Activated CD4-positive, CD25-positive, alpha-beta regulatory T cell (primary cell): ENCODE results near the gene CAPZB.

Experiments
- DNase-seq, 4 experiments: peaks; one replicate each; lab custom pipeline; 2025; lab: John Stamatoyannopoulos, UW

The CAPZB gene

DNA sequence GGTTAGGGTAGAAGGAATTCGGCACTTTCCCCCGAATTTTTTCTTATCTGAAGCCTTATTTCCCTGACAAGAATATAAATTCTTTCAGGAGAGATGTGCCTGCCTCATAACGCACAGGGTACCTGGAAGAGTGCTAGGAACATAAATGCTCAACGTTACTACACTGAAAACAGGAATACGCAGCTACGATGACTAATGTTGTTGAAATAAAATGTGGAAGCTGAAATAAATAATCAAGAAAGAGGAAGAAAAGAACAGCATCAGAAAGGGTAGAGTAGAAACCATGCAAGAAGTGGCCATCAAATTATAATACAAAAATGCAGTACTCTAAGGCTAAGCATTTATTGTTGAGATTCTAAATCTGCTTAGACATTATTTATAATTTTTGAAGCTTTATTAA, 139.3 kb downstream of the CAPZB start:
- DNase-seq: no peak

DNA sequence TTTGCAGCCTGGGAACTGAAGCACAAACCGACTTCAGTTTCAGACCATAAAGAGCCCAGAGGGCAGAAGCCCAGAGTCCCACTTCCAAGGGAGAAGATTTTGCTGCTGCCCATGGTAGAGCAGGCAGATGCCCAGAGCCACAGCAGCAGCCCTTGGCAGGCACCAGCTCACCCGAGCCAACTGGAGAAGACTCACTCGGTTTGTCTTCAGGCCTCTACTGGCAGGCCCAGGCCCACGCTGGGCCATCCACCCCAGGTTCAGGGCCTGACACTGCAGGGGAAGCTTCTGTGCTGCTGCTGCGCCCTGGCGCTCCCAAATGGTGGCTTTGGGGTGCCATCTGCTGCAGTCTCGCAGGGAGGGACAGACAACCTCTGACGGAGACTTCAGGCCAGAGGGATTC, 139.9 kb downstream of the CAPZB start:
- no peak for DNase-seq

DNA sequence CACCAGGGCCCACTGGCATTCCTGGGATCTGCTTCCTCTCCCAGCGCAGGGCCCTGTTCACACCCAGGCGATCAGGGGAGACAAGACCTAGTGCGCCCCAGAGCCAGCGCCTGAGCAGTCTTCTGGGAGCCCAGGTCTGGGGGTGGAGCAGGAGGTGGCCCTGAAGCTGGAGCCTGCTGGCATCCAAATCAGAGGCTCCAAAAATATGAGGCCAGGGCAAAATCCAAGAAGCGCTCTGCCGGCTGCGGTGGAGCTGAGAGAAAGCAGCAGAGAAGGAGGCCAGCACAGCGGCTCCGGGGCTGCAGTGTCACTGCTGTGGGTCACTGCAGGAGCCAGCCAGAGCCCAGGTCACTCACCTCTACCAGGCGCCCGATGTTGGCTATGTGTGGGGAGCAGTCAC, 140.5 kb downstream of the CAPZB start:
- DNase-seq: no peak

DNA sequence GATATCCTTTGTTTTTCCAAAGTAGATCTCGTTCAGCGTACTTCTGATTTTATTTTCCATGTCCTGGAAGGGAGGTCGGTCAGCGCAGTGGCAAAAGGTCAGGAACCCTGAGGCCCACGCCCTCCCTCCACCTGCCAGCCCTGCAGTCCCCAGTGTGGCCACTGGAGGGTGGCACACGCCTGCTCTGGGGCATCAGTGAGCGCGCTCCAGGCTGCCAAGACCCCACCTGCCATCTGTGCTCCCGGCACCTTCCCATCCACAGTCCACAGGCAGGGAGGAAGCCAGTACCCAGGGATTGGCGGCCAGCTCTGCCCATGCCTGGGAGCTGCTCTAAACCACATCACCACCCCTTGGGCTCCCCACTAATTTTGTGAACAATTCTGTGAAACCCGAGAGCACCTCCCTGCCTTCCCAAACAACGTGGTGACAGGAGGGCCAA, 140.9 kb downstream of the CAPZB start:
- peak in 3 of 4 experiments; percentile 9 to 11 (median 11) for DNase-seq

DNA sequence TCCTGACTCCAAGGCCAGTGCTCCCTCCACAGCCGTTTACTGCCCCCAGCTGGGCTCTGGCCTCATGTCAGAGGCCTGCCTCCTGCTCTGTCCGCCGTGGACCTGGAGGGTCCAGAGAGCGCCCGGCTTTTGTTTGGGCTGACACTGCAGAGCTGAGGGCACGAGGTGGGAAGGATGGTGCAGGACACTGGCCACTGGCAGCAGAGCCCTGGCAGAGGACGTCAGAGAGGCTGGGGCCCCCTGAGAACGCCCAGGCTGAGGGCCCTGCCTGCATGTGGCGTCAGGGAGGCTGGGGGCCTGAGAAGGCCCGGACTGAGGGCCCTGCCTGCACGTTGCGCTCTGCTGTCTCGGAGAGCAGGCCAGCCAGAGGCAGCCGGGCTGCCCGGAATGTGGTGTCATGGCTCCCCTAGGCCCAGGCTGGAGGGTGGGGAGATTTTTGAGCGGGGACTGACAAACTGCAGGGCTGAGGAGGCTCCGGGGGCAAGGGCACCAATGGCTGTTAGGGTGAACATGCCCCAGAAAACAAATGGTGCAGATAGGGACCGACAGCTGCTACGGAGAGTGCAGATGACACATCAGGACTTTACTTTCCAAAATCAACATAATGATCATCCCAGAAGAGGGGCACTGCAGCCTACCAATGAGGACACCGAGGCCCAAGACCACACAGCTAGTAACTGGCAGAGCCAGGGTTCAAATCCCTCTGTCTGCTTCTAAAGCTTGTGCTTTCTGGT, 141.6 kb downstream of the CAPZB start:
- no peak for DNase-seq

DNA sequence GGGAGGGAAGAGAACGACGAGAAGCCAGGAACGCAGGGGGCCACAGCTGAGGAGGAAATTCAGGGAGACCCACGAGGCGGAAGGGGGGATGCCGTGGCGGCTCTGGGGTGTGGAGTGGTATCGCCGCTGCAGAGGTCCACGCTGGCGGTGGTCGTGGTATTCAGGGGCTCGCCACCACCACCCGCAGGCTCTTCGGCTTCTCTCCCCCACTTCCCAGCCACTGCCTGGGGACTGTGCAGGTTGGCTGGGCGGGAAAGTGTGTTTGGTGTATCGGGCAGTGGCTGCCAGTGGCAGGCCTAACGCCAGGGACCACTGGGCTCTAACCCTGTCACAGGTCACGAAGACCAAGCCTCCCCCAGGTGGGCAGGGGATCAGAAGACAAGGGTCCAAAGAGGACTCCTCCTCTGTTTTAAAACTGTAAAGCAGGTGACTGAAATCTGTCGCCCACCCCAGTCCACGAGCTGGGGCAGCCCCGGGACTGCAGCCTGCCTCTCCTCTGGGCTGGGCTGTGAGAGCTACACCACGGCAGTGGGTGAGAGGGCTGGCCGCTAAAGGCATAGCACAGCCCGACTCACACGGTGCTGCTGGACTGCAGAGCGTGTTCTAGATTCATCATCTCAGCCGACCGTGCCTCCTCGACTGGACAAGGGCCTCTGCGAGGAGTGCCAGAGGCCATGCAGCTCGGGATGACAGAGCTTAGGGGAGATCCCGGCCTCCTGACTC, 142.3 kb downstream of the CAPZB start:
- DNase-seq: no peak

DNA sequence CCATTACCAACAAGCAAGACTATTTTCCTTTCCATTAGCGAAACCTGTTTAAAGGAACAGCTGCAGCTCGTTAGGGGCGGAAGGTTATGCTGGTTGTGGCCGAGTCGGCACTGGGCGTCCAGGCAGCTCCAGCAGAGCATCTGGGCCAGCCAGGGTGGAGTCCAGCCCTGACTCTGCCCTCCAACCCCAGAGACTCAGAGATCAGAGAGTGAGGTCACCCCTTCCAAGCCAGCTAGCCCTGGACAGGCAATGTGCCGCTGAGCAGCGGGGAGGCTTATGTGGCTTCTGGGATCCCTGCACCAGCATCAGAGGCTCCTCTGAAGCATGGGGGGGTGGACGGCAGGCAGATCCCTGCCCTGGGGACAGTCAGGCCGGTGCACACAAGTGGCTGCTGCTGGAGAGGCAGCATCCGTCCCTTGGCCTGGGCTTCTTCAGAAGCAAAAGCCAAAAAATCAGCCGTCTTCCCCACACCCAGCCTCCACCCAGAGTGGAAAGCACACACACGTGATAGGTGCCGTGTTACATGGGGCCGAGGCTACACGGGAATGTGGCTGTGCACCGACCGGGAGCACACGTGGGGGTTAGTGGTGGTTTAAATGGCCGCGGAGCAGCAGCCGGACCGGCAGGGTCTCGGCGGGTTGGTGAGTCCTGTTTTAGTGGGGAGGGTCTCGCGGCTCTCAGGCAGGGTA, 143.1 kb downstream of the CAPZB start:
- DNase-seq: no peak

DNA sequence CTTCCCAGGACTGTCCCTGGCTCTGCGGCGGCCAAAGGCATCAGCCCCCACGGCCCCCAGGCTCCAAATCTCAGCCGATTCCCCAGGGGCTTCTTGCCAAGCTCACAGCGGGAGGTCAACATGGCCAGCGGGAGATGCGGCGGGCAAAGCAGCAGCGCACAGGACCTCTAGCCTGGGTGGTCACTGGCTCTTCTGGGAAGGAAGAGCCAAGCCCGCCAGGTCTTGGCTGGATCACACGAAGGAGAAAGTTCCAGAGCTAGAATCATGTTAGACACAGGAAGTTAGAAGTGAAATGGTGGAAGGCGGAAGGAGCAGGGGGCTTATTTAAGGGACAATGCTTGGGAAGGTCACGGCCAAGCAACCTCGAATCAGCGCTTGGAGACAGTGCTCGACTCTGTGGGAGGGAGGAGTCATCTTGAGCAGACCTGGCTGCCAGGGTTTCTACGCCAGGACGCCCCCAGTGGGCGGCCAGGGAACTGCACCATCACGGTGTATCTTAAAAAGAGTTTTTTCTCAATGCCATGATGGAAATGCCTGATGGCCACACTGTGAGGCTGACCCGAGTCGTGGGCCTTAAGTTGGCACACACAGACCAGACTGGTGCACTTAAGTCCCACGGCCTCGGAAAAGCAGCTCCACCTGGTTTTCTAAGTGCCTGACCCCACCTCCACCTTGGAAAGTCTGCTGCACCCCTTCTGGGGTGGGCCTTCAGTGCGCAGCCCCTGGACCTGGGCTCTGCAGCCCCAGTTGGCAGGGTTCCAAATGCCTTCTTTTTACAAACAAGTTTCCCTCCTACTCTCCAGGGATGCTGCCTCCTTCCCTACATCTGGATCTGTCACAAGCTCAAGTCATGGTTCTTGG, 143.9 kb downstream of the CAPZB start:
- DNase-seq: peak; percentile 41 to 64 (median 53)

DNA sequence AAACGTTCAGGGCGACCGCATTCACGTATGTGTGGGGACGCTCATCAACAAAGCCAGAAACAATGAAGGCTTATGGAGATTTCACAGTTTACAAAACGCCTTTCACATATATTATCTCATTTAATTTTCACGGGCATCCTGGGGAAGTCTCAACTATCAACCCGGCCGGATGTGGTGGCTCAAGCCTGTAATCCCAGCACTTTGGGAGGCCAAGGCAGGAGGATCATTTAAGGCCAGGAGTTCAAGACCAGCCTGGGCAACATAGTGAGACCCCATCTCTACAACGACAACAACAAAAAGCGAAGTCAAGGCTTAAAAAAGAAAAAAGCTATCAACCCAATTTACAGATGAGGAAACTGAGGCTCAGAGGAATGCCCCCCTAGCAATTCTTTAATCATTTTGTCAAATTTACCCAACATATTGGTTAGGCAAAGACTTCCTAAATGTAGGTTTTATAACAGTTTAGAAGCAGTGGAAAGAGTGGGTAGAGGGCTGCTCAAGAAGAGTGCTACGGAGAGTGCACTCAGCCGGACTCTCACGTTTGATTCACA, 144.9 kb downstream of the CAPZB start:
- DNase-seq: no peak

DNA sequence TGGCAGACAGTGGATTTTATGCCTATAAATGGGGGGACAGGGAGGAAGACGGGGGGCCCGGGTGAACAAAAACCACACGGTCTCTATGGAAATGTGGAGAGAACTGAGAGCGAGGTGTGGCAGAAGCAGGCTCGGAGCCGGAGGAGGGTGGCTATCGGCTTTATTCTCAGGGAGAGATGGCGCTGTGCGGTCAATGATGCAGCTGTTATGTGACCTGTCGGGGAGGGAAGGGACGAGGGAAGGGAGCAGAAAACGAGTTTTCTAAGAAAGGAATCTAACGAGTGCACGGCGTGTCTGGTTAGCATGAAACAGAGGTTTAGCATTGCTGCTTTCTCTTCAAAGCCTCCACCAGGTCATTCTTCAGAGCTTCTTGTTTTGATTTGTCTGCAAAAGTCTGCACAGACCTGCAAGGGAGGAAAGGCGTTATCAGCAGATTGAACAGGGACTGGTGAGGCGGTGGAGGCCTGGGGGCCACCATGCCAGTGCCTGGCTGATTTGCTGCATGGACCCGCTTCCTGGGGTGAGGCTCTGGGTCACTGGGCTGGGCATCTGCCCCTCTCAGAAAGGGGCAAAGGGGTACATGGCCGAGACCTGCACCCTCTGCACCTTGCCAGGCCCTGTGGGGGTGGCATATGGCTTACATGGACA, 146.0 kb downstream of the CAPZB start:
- no peak for DNase-seq

DNA sequence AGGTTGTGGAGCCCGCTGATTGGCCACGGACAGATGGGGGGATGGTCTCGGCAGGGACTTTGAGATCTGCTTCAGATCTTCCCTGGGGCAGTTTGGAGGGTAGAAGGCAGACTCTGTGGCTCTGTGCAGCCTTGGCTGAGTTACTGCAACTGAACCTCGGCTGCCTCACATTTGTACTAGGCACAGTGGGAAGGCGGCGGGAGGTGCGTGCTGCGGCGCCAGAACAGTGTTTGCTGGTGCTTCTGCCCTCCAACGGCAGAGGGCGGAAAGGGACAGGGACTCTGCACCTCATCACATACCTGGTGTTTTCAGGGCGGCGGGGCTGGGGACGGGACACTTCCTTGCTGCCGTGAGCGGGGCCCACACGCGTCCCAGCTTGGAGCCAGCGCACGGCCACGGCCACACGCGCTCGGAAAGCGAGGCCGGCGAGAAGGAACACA, 147.0 kb downstream of the CAPZB start:
- DNase-seq: no peak

DNA sequence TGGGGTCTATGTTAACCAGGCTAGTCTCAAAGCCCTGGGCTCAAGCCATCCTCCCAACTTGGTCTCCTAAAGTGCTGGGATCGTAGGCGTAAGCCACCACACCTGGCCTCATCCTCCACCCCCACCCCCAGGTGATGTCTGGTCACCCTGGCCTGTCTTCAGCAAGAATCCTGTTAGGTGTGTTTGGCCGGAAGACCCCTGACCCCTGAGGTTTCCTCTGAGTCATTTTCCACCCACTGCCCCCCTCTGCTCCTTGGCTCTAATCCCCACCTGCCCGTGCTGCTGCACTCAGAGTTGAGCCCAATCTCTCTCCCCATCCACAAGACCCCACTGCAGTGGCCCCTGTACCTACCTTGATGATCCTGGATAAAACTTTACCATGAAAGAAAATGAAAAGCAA, 148.1 kb downstream of the CAPZB start:
- DNase-seq: no peak

DNA sequence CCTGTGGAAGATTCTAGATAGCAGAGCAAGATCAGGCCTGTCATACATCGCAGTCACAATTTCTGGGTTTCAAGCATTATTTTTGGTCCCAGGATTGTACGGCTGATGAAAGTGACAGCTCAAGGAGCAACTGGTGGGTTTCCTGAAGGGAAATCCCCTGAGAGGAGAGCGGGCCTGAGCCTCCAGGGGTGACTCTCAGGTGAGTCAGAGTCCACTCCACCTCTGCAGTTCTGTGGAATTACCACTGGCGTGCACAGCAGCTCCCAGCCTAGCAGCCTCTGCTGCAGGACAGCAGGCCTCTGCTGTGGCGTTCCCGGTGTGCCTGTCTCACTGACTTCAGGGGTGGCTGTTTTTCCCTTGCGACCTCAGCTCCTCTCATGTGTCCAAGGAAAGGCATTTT, 148.8 kb downstream of the CAPZB start:
- peak in 1 of 4 experiments; percentile 19 for DNase-seq

DNA sequence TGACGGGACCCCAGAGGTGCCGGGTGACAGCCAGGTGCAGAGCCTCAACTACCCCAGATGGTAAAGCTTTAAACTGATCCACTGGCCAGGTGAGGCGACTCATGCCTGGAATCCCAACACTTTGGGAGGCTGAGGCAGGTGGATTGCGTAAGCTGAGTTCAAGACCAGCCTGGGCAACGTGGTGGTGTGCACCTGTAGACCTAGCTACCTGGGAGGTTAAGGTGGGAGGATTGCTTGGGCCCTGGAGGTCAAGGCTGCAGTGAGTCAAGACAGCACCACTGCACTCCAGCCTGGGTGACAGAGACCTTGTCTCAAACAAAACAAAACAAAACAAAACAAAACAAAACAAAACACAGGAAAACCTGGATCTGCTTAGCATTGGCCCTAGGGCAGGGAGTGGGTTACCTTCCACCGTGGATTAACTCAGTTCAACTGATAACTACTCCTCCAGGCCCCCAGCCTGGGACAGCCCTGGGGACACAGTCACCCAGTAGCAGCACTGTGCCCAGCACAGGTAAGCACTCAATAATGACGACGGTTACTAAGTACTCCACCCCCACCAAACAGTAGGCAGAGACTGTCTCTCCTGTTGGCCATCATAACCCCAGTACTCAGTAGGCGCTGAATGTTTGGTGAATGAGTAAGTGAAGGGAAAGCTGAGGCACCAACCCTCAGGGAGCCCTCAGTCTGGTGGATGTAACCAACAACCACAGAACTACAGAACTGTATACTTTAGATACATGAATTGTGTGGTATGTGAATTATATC, 151.6 kb downstream of the CAPZB start:
- DNase-seq: no peak

DNA sequence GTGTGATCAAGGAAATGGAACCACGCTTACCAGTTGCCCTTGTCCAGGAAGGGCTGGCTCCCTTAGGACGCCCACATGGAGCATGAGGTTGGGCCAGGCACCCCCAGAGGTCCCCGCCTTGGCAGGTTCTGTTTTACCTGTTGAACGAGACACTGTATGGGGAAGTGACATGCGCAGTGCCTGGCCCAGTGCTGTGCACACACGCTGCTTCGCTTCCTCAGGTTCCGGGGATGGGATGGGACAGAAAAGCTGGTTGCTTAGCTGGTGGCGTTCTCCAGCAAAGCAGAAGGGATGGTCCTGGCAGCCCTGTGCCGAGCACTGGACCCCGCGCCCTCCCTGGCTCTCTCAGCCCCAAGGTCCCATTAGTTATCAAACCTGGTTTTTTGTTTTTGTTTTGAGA, 152.5 kb downstream of the CAPZB start:
- no peak for DNase-seq

DNA sequence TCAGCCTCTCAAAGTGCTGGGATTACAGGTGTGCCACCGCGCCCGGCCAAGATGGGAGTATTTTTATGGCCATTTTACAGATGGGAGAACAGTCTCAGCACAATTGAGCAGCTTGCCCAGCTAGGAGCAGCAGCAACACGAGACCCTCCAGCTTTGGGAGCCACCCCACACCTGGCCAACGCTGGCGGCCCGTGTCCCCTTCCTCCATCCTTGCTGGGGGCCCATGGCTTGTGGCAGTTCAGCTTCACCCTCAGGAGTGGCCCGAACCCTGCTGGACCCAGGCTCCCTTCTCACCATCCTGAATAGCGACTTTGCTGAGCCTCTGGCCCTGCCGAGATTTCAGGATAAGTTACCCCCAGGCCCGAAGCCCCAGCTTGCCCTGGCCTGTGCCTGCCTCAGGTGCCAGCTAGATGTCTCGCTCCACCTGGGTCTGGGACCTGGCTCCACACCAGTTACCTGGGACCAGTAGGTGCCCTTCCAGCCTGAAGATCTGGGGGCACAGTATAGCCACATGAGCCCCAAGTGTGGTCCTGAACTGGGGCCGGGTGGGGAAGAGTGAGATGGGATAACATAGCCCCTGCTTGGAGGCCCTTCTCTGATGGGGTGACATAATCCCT, 154.0 kb downstream of the CAPZB start:
- no peak for DNase-seq

DNA sequence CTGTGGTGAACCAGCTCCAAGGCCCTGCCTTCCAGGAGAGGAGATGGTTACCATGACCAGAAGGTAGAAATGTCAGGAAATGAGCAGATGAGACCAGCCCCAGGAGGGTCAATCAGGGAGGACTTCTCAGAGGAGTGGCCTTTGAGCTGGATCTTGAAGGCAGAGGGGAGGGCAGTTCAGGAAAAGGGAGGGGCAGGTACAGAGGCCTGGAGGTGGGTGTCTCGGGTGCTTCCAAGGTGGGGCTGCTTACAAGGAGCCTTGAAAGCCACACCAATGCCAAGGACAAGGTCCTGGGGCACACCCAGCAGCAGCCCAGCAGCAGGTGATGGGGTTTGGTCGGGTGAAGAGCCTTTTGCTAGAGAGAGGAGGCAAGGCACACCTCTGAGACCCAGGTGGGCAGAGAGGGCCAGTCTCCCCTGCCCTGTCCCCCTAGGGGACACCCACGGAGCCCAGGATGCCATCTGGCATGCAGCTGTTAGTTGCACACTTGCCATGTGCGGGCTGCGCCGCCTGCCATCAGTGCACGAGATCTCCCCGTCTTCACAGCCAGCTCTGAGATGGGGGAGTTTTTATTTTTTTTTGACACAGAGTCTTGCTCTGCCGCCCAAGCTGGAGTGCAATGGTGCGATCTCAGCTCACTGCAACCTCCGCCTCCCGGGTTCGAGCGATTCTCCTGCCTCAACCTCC, 154.7 kb downstream of the CAPZB start:
- no peak for DNase-seq

DNA sequence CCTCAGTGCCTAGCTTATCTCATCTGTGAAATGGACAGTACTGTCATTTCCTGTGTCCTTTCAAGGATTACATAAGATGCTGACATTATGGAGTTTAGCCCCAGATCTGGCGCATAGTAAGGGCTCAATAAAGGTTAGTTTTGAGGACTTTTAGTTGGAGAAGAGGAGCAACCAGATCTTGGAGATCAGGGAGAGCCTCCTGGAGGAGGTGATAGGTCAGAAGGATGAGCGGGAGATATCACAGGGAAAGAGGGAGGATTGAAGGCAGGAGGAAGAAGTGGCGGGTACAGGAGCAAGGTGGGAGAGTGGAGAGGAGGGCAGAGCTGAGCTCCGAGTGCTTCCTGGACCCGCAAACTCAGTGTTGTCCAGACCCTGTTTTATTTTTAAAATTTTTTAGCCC, 155.7 kb downstream of the CAPZB start:
- no peak for DNase-seq

DNA sequence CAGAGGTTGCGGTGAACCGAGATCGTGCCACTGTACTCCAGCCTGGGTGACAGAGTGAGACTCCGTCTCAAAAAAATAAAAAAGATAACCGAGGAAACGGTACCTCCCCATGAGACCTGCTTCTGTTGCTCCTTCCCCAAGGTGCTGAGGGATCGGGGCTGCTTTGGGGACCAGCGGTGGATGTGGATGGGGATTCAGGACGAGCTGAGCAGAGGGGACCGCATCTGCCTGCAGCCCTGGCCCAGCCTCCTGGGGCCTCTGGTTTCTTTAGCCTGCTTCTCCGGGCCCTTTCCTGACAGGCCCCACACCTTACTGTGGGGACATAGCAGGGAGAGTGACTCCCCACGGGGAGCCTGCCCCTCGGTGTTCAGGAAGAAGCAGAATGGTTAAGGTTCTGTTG, 156.2 kb downstream of the CAPZB start:
- DNase-seq: no peak
